Thyroid gland (tissue), 4 donors: ENCODE measurements around the gene NBDY.
"Not testable (repeated sequence)": the region's sequence is repeated elsewhere in the genome, so short reads cannot be mapped to it uniquely, and the experiment has no call there.

Experiments used
- CTCF ChIP-seq, 6 experiments: fragments of 200-600 bp in 3 of 6; fragments of 450-650 bp in 3 of 6; sonication (generic) in 3 of 6; IDR thresholded peaks; one replicate each; pipeline ENCODE4 v1.5.1; 2016 to 2019; ENCODE audit warnings: antibody characterized with exemption in 6 of 6, mild to moderate bottlenecking in 2 of 6, inconsistent platforms in 1 of 6, moderate library complexity in 1 of 6
- POLR2A ChIP-seq, 2 donors: fragments of 450-650 bp; IDR thresholded peaks; one replicate each; pipeline ENCODE4 v1.6.1; 2017; ENCODE audit warnings: antibody characterized with exemption in 2 of 2, mild to moderate bottlenecking in 2 of 2, moderate library complexity in 1 of 2

DNA sequence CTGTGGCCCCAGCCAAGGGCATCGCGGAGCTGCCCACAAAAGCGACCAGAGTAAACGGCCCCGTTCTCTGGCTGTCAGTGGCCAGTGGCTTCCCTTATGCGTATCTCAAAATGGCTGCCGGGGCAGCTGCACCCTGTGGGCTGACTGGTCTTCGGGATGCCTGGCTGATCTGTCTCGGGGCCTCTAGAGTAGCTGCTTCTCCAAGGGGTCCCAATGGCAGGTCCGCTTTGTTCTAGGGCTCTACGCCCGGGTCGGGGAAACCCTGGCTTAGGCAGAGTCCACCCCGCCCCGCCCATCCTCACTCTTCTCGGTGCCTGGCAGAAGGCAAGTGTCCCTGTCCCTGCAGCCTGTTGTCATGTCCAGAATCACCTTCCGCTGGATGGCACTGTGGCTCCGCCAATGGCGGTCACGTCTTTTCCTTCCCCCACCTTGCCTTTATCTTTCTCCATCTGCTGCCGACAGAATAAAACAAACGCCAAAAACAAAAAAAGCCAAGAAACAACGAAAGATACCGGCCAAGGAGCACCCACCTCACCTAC, 44.5 kb downstream of the NBDY start:
- not testable (repeated sequence) for TF ChIP-seq POLR2A, CTCF (IDR thresholded peaks at IDR 0.05)
